ENCODE results near the gene BCL6. TPM values are rescaled to one million over a fixed set of nuclear protein-coding genes. Genes with fewer than 3 reads are reported as not detected.
A peak's percentile ranks its signal among the peaks of the same experiment; 100 is the strongest.

The BCL6 gene
- total RNA-seq, 1 experiment from 2014 or later, result 6.2 TPM

GRCh38 chr3:187734841-187735240 lies 10.4 kb downstream of the BCL6 start:
- Histone ChIP-seq H3K4me3 (no peak overlapping the region), H3K36me3 (peaks cover 46% of the 10 kb centered on the region), H3K27me3 (no peaks in the 10 kb centered on the region), H3K9me3 (no peaks in the 10 kb centered on the region)
- DNase-seq, result no peak

- DNase-seq, result no peak
These were observed 11.9 kb downstream of the BCL6 start for GRCh38 chr3:187733371-187733770.

GRCh38 chr3:187729598-187729997 lies 15.7 kb downstream of the BCL6 start:
- H3K36me3 ChIP-seq, result peaks cover 87% of the 10 kb centered on the region
- H3K4me3 ChIP-seq, result no peak overlapping the region
- no peaks in the 10 kb centered on the region for H3K27me3 ChIP-seq
- DNase-seq, result no peak
- no peaks in the 10 kb centered on the region for H3K9me3 ChIP-seq

More at GRCh38 chr3:187733371-187733770, 11.9 kb downstream of the BCL6 start:
- H3K4me3 ChIP-seq, result no peak overlapping the region
- no peaks in the 10 kb centered on the region for H3K27me3 ChIP-seq
- H3K36me3 ChIP-seq, result peaks cover 60% of the 10 kb centered on the region
- no peaks in the 10 kb centered on the region for H3K9me3 ChIP-seq

GRCh38 chr3:187728940-187729583 lies 16.2 kb downstream of the BCL6 start:
- no peaks in the 10 kb centered on the region for H3K9me3 ChIP-seq
- DNase-seq, result no peak
- H3K27me3 ChIP-seq, result no peaks in the 10 kb centered on the region
- H3K36me3 ChIP-seq, result peaks cover 85% of the 10 kb centered on the region
- H3K4me3 ChIP-seq, result no peak overlapping the region

- H3K36me3 ChIP-seq, result peaks cover 79% of the 10 kb centered on the region
- no peaks in the 10 kb centered on the region for H3K9me3 ChIP-seq
These were observed 17.0 kb downstream of the BCL6 start for GRCh38 chr3:187728248-187728647.

GRCh38 chr3:187726564-187726963 lies 18.7 kb downstream of the BCL6 start:
- Histone ChIP-seq H3K36me3 (peaks cover 72% of the 10 kb centered on the region), H3K27me3 (no peaks in the 10 kb centered on the region)

More at GRCh38 chr3:187728248-187728647, 17.0 kb downstream of the BCL6 start:
- DNase-seq, result no peak
- H3K4me3 ChIP-seq, result no peak overlapping the region
- H3K27me3 ChIP-seq, result no peaks in the 10 kb centered on the region

GRCh38 chr3:187725653-187726370 lies 19.5 kb downstream of the BCL6 start:
- Histone ChIP-seq H3K27me3 (no peaks in the 10 kb centered on the region), H3K36me3 (peaks cover 68% of the 10 kb centered on the region), H3K9me3 (no peaks in the 10 kb centered on the region), H3K4me3 (no peak overlapping the region)
- DNase-seq, result no peak

More at GRCh38 chr3:187726564-187726963, 18.7 kb downstream of the BCL6 start:
- H3K4me3 ChIP-seq, result no peak overlapping the region
- DNase-seq, result no peak
- no peaks in the 10 kb centered on the region for H3K9me3 ChIP-seq

- Histone ChIP-seq H3K9me3 (no peaks in the 10 kb centered on the region), H3K27me3 (no peaks in the 10 kb centered on the region), H3K4me3 (no peak overlapping the region), H3K36me3 (peaks cover 62% of the 10 kb centered on the region)
- no peak for DNase-seq
These were observed 20.0 kb downstream of the BCL6 start for GRCh38 chr3:187725224-187725623.

- no peaks in the 10 kb centered on the region for H3K9me3 ChIP-seq
- DNase-seq, result no peak
- peaks cover 33% of the 10 kb centered on the region for H3K36me3 ChIP-seq
- H3K4me3 ChIP-seq, result no peak overlapping the region
- H3K27me3 ChIP-seq, result no peaks in the 10 kb centered on the region
These were observed 23.1 kb downstream of the BCL6 start for GRCh38 chr3:187722206-187722612.

- H3K36me3 ChIP-seq, result peaks cover 26% of the 10 kb centered on the region
- no peaks in the 10 kb centered on the region for H3K27me3 ChIP-seq
- DNase-seq, result no peak
- no peak overlapping the region for H3K4me3 ChIP-seq
- H3K9me3 ChIP-seq, result no peaks in the 10 kb centered on the region
These were observed 24.2 kb downstream of the BCL6 start for GRCh38 chr3:187721055-187721454.

- Histone ChIP-seq H3K4me3 (no peak overlapping the region), H3K36me3 (peaks cover 19% of the 10 kb centered on the region), H3K27me3 (no peaks in the 10 kb centered on the region), H3K9me3 (no peaks in the 10 kb centered on the region)
- DNase-seq, result no peak
These were observed 25.0 kb downstream of the BCL6 start for GRCh38 chr3:187720337-187720670.

GRCh38 chr3:187719628-187720336 lies 25.5 kb downstream of the BCL6 start:
- Histone ChIP-seq H3K27me3 (no peaks in the 10 kb centered on the region), H3K36me3 (peaks cover 16% of the 10 kb centered on the region), H3K9me3 (no peaks in the 10 kb centered on the region), H3K4me3 (no peak overlapping the region)
- DNase-seq, result no peak

- Histone ChIP-seq H3K9me3 (no peaks in the 10 kb centered on the region), H3K27me3 (no peaks in the 10 kb centered on the region), H3K36me3 (peaks cover 12% of the 10 kb centered on the region), H3K4me3 (no peak overlapping the region)
- no peak for DNase-seq
These were observed 26.5 kb downstream of the BCL6 start for GRCh38 chr3:187718802-187719201.

- no peak for DNase-seq
- H3K9me3 ChIP-seq, result no peaks in the 10 kb centered on the region
- no peaks in the 10 kb centered on the region for H3K27me3 ChIP-seq
These were observed 27.7 kb downstream of the BCL6 start for GRCh38 chr3:187717572-187717971.

GRCh38 chr3:187714404-187714979 lies 30.8 kb downstream of the BCL6 start:
- no peak overlapping the region for H3K4me3 ChIP-seq
- H3K9me3 ChIP-seq, result no peaks in the 10 kb centered on the region
- no peaks in the 10 kb centered on the region for H3K36me3 ChIP-seq
- peak; percentile 52 for DNase-seq
- no peaks in the 10 kb centered on the region for H3K27me3 ChIP-seq

More at GRCh38 chr3:187717572-187717971, 27.7 kb downstream of the BCL6 start:
- no peak overlapping the region for H3K4me3 ChIP-seq
- peaks cover 7% of the 10 kb centered on the region for H3K36me3 ChIP-seq

- Histone ChIP-seq H3K9me3 (no peaks in the 10 kb centered on the region), H3K27me3 (no peaks in the 10 kb centered on the region), H3K36me3 (no peaks in the 10 kb centered on the region), H3K4me3 (no peak overlapping the region)
- DNase-seq, result no peak
These were observed 31.8 kb downstream of the BCL6 start for GRCh38 chr3:187713504-187713903.

GRCh38 chr3:187709155-187709554 lies 36.1 kb downstream of the BCL6 start:
- no peaks in the 10 kb centered on the region for H3K36me3 ChIP-seq
- H3K27me3 ChIP-seq, result no peaks in the 10 kb centered on the region
- no peaks in the 10 kb centered on the region for H3K9me3 ChIP-seq
- H3K4me3 ChIP-seq, result no peak overlapping the region
- no peak for DNase-seq

Measured in MG63 (cell line).